Caco-2 (cell line): ENCODE data around the gene CATSPER3. TPM values are rescaled to one million over a fixed set of nuclear protein-coding genes. Genes with fewer than 3 reads are reported as not detected.

Experiments
- BruUV-seq: library from RNA; stranded (reverse); fragments of 400-500 nt; replicated peaks from 2 replicates; lab custom pipeline; 2021; lab: Mats Ljungman, UMichigan
- CTCF ChIA-PET: fragments of 300-600 bp; sonication (Branson Sonifier 250); formaldehyde crosslinking; loops from one replicate; lab custom pipeline; 2022; ENCODE audit warnings: antibody characterized with exemption; lab: Charles Lee
- POLR2A ChIA-PET: fragments of 300-600 bp; sonication (Branson Sonifier 250); formaldehyde crosslinking; loops from one replicate; lab custom pipeline; 2022; ENCODE audit warnings: antibody characterized with exemption; lab: Charles Lee
- DNase-seq, 2 experiments: peaks; one replicate each; pipeline versions ENCODE4 v3.0.0 to v3.0.0-alpha.2; 2020 to 2022
- H3K27me3 ChIP-seq: replicated peaks from 2 replicates; pipeline ENCODE4 v1.6.0; 2011; ENCODE audit warnings: low read length; ENCODE audit not compliant: control insufficient read depth, insufficient read depth
- H3K36me3 ChIP-seq: 2 replicates; pipeline ENCODE4 v1.5.1; 2011; ENCODE audit warnings: low read length; ENCODE audit not compliant: control insufficient read depth, insufficient read depth
- H3K4me1 ChIP-seq: fragments of 250-450 bp; sonication (Bioruptor Pico); 2 replicates; pipeline ENCODE4 v1.5.1; 2020; ENCODE audit warnings: mild to moderate bottlenecking
- H3K4me3 ChIP-seq: 2 replicates; pipeline ENCODE4 v1.5.1; 2011; ENCODE audit warnings: low read depth, mild to moderate bottlenecking, control low read depth, low read length
- H3K9me3 ChIP-seq: fragments of 250-450 bp; sonication (Bioruptor Pico); 2 replicates; pipeline ENCODE4 v1.5.1; 2020; ENCODE audit warnings: mild to moderate bottlenecking, moderate library complexity
- H3K27ac Mint-ChIP-seq: one replicate; pipeline ENCODE4 v1.8.0; 2022; ENCODE audit warnings: mixed read lengths; ENCODE audit not compliant: unreplicated experiment
- H3K27me3 Mint-ChIP-seq: one replicate; pipeline ENCODE4 v1.8.0; 2022; ENCODE audit warnings: mixed read lengths; ENCODE audit not compliant: insufficient read depth, unreplicated experiment
- H3K36me3 Mint-ChIP-seq: one replicate; pipeline ENCODE4 v1.8.0; 2022; ENCODE audit warnings: mild to moderate bottlenecking, mixed read lengths; ENCODE audit not compliant: insufficient read depth, unreplicated experiment
- H3K4me1 Mint-ChIP-seq: one replicate; pipeline ENCODE4 v1.8.0; 2022; ENCODE audit warnings: low read depth, mixed read lengths; ENCODE audit not compliant: unreplicated experiment
- H3K4me3 Mint-ChIP-seq: one replicate; pipeline ENCODE4 v1.8.0; 2022; ENCODE audit warnings: mild to moderate bottlenecking, moderate library complexity, mixed read lengths; ENCODE audit not compliant: unreplicated experiment
- H3K9me3 Mint-ChIP-seq: one replicate; pipeline ENCODE4 v1.8.0; 2022; ENCODE audit warnings: mixed read lengths; ENCODE audit not compliant: unreplicated experiment
- CTCF ChIP-seq, 2 experiments: fragments of 200-600 bp in 1 of 2; IDR thresholded peaks; 1 replicate in 1 of 2; 2 replicates in 1 of 2; pipeline versions ENCODE4 v1.5.1 to v1.8.0; 2011 to 2022; ENCODE audit warnings: antibody characterized with exemption in 1 of 2, control low read depth in 1 of 2, inconsistent platforms in 1 of 2, low read depth in 1 of 2, low read length in 1 of 2, mild to moderate bottlenecking in 1 of 2, moderate library complexity in 1 of 2; ENCODE audit not compliant: insufficient read depth in 1 of 2, severe bottlenecking in 1 of 2, unreplicated experiment in 1 of 2
- intact Hi-C: fragments of 100-400 bp; cut with micrococcal nuclease; formaldehyde crosslinking; loops from one replicate; pipeline ENCODE4 v1.10.0; 2022; ENCODE audit not compliant: unreplicated experiment
- total RNA-seq: library from RNA; stranded (reverse); gene quantifications from 2 replicates; pipeline ENCODE4 v1.2.3, GENCODE V29; 2022

Gene CATSPER3
- total RNA-seq, 1 experiment from 2014 or later, result 0.61 TPM

GRCh38 chr5:135040034-135040332, 72.3 kb downstream of the CATSPER3 start:
- Mint-ChIP-seq H3K9me3 (no peaks in the 10 kb centered on the region), H3K27me3 (no peaks in the 10 kb centered on the region), H3K4me3 (no peak overlapping the region), H3K27ac (no peak overlapping the region), H3K36me3 (peaks cover 15% of the 10 kb centered on the region), H3K4me1 (peaks cover 22% of the 10 kb centered on the region)
- H3K9me3 ChIP-seq, result no peaks in the 10 kb centered on the region
- ChIA-PET POLR2A (interaction anchor here (0.6 kb wide), 1 partner anchor 435 kb away, joined by 3 read pairs; no protein-coding TSS in a partner anchor), CTCF (no interaction called here)
- H3K36me3 ChIP-seq, result no peaks in the 10 kb centered on the region
- BruUV-seq, result no TSS peak
- H3K4me3 ChIP-seq, result no peak overlapping the region; the same call in 1 of the 2 replicates
- H3K27me3 ChIP-seq, result no peaks in the 10 kb centered on the region
- no peak for DNase-seq
- peaks cover 21% of the 10 kb centered on the region for H3K4me1 ChIP-seq
- TF ChIP-seq CTCF (IDR thresholded peaks at IDR 0.05; ENCODE audit: insufficient read depth in 1 of 2, low read depth in 1 of 2, low read length in 1 of 2, severe bottlenecking in 1 of 2, unreplicated experiment in 1 of 2), result no peak
- intact Hi-C loops, result no loop called here

GRCh38 chr5:135040333-135041144, 72.8 kb downstream of the CATSPER3 start:
- POLR2A ChIA-PET, result interaction anchor here (0.6 kb wide), 1 partner anchor 434 kb away, joined by 3 read pairs; no protein-coding TSS in a partner anchor
- Mint-ChIP-seq H3K9me3 (no peaks in the 10 kb centered on the region), H3K27ac (no peak overlapping the region), H3K36me3 (peaks cover 13% of the 10 kb centered on the region), H3K4me1 (peaks cover 19% of the 10 kb centered on the region), H3K27me3 (no peaks in the 10 kb centered on the region), H3K4me3 (no peak overlapping the region)
- Histone ChIP-seq H3K4me1 (peaks cover 15% of the 10 kb centered on the region), H3K4me3 (no peak overlapping the region), H3K27me3 (no peaks in the 10 kb centered on the region), H3K9me3 (no peaks in the 10 kb centered on the region), H3K36me3 (no peaks in the 10 kb centered on the region)
- no peak for DNase-seq
- CTCF ChIA-PET, result no interaction called here
- intact Hi-C loops, result no loop called here
- no peak for TF ChIP-seq CTCF (IDR thresholded peaks at IDR 0.05; ENCODE audit: insufficient read depth in 1 of 2, low read depth in 1 of 2, low read length in 1 of 2, severe bottlenecking in 1 of 2, unreplicated experiment in 1 of 2)
- no TSS peak for BruUV-seq

GRCh38 chr5:135041145-135041587, 73.5 kb downstream of the CATSPER3 start:
- Mint-ChIP-seq H3K27me3 (no peaks in the 10 kb centered on the region), H3K36me3 (peaks cover 13% of the 10 kb centered on the region), H3K9me3 (no peaks in the 10 kb centered on the region), H3K4me3 (no peak overlapping the region), H3K4me1 (peaks cover 16% of the 10 kb centered on the region), H3K27ac (no peak overlapping the region)
- POLR2A ChIA-PET, result no interaction called here
- Histone ChIP-seq H3K4me1 (peaks cover 14% of the 10 kb centered on the region), H3K9me3 (no peaks in the 10 kb centered on the region), H3K36me3 (no peaks in the 10 kb centered on the region), H3K4me3 (no peak overlapping the region), H3K27me3 (no peaks in the 10 kb centered on the region)
- no TSS peak for BruUV-seq
- TF ChIP-seq CTCF (IDR thresholded peaks at IDR 0.05; ENCODE audit: insufficient read depth in 1 of 2, low read depth in 1 of 2, low read length in 1 of 2, severe bottlenecking in 1 of 2, unreplicated experiment in 1 of 2), result no peak
- intact Hi-C loops, result no loop called here
- CTCF ChIA-PET, result no interaction called here
- DNase-seq, result no peak
